ENCODE data around the gene VGLL1. TPM values are rescaled to one million over a fixed set of nuclear protein-coding genes. Genes with fewer than 3 reads are reported as not detected.

The VGLL1 gene
- total and polyA plus RNA-seq, 5 experiments from 2014 or later: not detected

DNA sequence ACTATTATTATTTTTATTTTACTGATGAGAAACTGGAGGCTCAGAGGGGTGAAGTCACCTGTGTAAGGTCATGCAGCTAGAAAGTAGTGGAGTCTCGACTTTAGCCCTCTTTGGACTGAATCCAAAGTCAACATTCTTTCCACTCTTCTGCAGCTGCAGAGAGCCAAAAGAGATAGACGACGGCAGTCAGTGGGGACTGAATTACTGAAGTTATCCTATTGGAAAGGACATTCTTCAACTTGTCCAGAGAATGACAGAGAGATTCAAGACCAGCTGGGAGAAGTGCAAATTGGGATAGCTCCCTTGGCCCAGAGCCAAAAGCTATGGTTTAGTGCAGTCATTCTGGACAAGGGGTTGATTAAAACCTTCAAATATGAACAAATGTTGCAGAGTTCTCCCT is 42.5 kb downstream of the VGLL1 start:
- no peak overlapping the region for H3K27ac Mint-ChIP-seq
- H3K4me3 Mint-ChIP-seq: no peak overlapping the region
- ATAC-seq (no peak), DNase-seq (no peak)
- POLR2A ChIA-PET: interaction anchor here (0.6 to 1.4 kb wide), 4 partner anchors 8 to 284 kb away, joined by 3 to 7 read pairs (median 4); no protein-coding TSS in a partner anchor
- H3K36me3 Mint-ChIP-seq: no peaks in the 10 kb centered on the region
- no peaks in the 10 kb centered on the region for H3K27me3 Mint-ChIP-seq
- H3K9me3 Mint-ChIP-seq: no peaks in the 10 kb centered on the region
- H3K4me1 Mint-ChIP-seq: peaks cover 4 to 14% (median 9%) of the 10 kb centered on the region in 4 donors

DNA sequence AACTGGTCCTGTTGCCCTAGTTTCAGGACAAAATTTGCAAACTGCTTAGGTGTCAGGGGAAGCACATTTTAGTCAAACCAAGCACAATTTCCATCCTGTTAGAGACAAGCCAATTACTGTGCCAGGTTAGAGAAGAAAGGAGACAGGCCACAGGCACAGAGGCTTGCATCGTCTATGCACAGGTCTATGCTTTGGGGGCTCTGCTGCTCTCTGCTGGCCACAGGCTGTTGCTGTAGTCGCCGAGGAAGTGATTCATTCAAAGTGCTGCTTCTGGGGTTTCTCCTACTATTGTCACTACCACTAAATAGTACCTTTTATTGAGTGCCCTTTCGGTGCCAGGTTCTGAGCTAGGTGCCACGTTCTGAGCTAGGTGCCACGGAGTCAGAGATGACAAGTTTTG is 45.5 kb downstream of the VGLL1 start:
- ATAC-seq: peak; percentile 100
- Mint-ChIP-seq H3K9me3 (no peaks in the 10 kb centered on the region), H3K27me3 (no peaks in the 10 kb centered on the region), H3K27ac (peak overlapping the region in 9 of 10 donors; percentile 15 to 83 (median 65)), H3K4me1 (peaks cover 4 to 8% (median 7%) of the 10 kb centered on the region in 4 donors), H3K36me3 (no peaks in the 10 kb centered on the region), H3K4me3 (no peak overlapping the region)
- DNase-seq: peak; percentile 26 to 77 (median 58)
- POLR2A ChIA-PET: interaction anchor here (1.7 kb wide), 1 partner anchor 81 kb away, joined by 5 read pairs; no protein-coding TSS in a partner anchor

DNA sequence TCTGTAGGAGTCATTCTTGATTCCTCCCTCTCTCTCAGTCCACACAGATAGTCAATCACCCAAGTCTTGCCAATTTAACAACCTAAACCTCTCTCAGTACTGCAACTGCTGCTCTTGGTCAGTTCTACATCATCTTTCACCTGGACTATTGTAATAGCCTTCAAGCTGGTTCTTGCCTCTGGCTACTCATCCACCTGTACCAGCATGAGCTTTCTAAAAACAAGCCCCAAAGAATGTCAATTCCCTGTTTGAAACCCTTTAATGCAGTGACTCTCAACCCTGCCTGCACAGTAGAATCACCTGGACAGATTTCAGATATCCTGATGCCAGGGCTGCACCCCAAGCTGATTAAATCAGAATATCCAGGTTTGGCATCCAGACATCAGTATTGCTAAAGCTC is 48.3 kb downstream of the VGLL1 start:
- POLR2A ChIA-PET: interaction anchor here (1.1 kb wide), 1 partner anchor 37 kb away, joined by 3 read pairs; no protein-coding TSS in a partner anchor
- Mint-ChIP-seq H3K4me3 (no peak overlapping the region), H3K4me1 (peaks cover 10 to 20% (median 19%) of the 10 kb centered on the region in 4 donors), H3K9me3 (no peaks in the 10 kb centered on the region), H3K27me3 (no peaks in the 10 kb centered on the region), H3K36me3 (no peaks in the 10 kb centered on the region), H3K27ac (peak overlapping the region in 2 of 10 donors; percentile 35 to 71)
- ATAC-seq: no peak
- DNase-seq: no peak

DNA sequence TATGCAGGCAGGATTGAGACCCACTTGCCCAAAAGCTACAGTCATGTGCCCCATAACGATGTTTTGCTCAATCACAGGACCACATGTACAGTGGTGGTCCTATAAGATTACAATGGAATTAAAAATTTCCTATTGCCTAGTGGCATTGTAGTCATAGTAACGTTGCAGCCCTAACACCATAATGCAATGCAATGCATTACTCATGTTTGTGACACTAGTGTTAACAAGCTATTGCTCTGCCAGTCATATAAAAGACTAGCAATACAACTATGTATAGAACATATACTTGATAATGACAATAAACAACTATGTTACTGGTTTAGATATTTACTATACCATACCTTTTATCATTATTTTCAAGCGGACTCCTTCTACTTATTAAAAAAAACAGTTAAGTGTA is 50.6 kb downstream of the VGLL1 start:
- POLR2A ChIA-PET: interaction anchor here (0.7 kb wide), 1 partner anchor 8 kb away, joined by 3 read pairs; no protein-coding TSS in a partner anchor
- Mint-ChIP-seq H3K27ac (no peak overlapping the region), H3K9me3 (no peaks in the 10 kb centered on the region), H3K4me1 (peaks cover 17 to 39% (median 37%) of the 10 kb centered on the region in 4 donors), H3K36me3 (no peaks in the 10 kb centered on the region), H3K4me3 (no peak overlapping the region), H3K27me3 (no peaks in the 10 kb centered on the region)
- DNase-seq (no peak), ATAC-seq (no peak)

DNA sequence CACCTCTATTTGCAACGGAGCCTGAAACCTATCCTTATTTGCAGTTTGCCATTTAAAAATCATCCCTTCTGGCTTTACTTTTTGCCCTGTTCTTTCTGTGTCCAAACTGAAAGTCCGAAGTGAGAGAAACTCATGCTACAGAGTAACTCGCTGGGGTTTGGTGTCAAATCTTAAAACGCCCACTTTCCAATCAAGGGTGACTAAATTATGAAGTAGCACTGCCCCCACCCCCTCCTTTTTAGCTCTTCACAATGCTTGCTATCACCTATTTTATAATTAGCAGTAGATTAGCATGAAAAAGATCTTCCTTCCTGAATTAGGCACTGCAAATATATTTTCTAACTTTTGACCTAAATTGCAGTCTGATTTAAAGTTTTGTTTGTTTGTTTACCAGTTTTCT is 52.5 kb downstream of the VGLL1 start:
- peaks cover 16 to 44% (median 40%) of the 10 kb centered on the region in 4 donors for H3K4me1 Mint-ChIP-seq
- POLR2A ChIA-PET: interaction anchor here (0.7 kb wide), 1 partner anchor 42 kb away, joined by 3 read pairs; no protein-coding TSS in a partner anchor
- no peak for ATAC-seq
- DNase-seq: no peak
- H3K36me3 Mint-ChIP-seq: no peaks in the 10 kb centered on the region
- H3K9me3 Mint-ChIP-seq: no peaks in the 10 kb centered on the region
- H3K27ac Mint-ChIP-seq: peak overlapping the region in 5 of 10 donors; percentile 81 to 96 (median 92)
- no peak overlapping the region for H3K4me3 Mint-ChIP-seq
- no peaks in the 10 kb centered on the region for H3K27me3 Mint-ChIP-seq

DNA sequence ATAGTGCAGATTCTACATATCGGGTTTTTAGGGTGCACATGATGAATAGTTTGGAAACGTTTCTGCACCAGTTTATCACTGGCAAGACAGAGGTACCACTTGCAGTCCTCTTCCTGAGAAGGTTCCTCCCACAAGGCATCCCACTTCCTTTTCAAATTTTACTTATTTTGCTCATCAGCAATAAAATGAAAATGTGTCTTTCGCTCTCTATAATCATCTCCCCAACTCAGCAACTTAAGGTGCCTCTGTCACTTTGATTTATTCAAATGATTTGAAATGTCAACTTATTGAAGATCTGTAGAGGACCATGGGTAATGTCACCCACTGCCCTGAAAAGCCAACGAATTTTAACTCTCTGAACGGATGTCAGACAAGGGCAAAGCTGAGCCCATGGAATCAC is 53.2 kb downstream of the VGLL1 start:
- Mint-ChIP-seq H3K27ac (peak overlapping the region; percentile 79 to 96 (median 91)), H3K9me3 (no peaks in the 10 kb centered on the region), H3K4me1 (peaks cover 16 to 48% (median 41%) of the 10 kb centered on the region in 4 donors), H3K36me3 (no peaks in the 10 kb centered on the region), H3K4me3 (peak overlapping the region; percentile 3 to 61 (median 42)), H3K27me3 (no peaks in the 10 kb centered on the region)
- DNase-seq: no peak
- ATAC-seq: no peak
- POLR2A ChIA-PET: interaction anchor here (1.1 kb wide), 1 partner anchor 9 kb away, joined by 3 read pairs; no protein-coding TSS in a partner anchor

DNA sequence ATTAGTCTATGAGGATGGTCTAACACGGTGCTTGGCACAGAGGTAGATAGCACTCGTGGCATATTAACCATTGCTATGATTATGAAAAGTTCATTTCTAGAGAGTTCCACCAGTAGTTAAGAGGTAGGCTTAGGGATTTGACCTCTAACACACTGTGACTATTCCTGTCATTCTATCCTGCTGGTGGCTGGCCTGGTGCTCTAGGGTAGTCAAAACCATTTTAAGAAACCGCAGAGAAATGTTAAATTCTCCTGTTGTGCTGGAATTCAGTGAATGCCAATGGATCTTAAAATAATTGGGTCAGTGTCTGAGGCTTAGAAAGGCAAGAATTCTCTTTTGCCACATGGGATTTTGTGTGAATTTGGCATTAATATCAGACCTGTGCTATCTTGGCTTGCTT is 53.9 kb downstream of the VGLL1 start:
- DNase-seq (no peak), ATAC-seq (no peak)
- Mint-ChIP-seq H3K36me3 (no peaks in the 10 kb centered on the region), H3K27me3 (no peaks in the 10 kb centered on the region), H3K4me3 (peak overlapping the region in 7 of 10 donors; percentile 48 to 78 (median 70)), H3K9me3 (no peaks in the 10 kb centered on the region), H3K4me1 (peaks cover 16 to 48% (median 41%) of the 10 kb centered on the region in 4 donors), H3K27ac (peak overlapping the region; percentile 80 to 96 (median 92))
- POLR2A ChIA-PET: interaction anchor here (0.6 to 1.1 kb wide), 4 partner anchors 10 to 537 kb away, joined by 3 to 4 read pairs (median 3); partner anchors contain the start of gene HTATSF1

DNA sequence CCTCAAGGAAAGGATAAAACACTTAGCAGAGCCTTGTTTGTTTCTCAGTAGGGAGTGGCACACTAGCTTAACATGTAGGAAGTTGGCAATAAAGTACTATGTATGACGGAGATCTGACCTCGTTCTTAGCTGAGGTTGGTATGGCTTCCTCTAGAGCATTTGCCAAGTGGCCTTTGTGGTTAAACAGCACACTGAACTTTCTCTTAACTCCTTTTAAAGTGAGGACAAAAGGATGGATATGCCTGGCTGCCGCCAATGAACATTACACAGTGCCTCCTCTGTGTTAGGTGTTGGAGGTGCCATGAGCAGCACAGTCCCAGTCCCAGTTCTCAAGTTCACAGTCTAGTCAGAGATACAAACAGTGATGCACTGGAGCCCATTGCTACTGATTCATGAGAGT is 54.4 kb downstream of the VGLL1 start:
- H3K4me1 Mint-ChIP-seq: peaks cover 16 to 48% (median 41%) of the 10 kb centered on the region in 4 donors
- no peaks in the 10 kb centered on the region for H3K9me3 Mint-ChIP-seq
- peak overlapping the region; percentile 80 to 96 (median 92) for H3K27ac Mint-ChIP-seq
- ATAC-seq (peak; percentile 91 to 94), DNase-seq (peak in 8 of 10 donors; percentile 11 to 78 (median 60))
- no peaks in the 10 kb centered on the region for H3K27me3 Mint-ChIP-seq
- H3K36me3 Mint-ChIP-seq: no peaks in the 10 kb centered on the region
- POLR2A ChIA-PET: interaction anchor here (0.6 to 1.1 kb wide), 4 partner anchors 11 to 537 kb away, joined by 3 to 4 read pairs (median 3); partner anchors contain the start of gene HTATSF1
- H3K4me3 Mint-ChIP-seq: peak overlapping the region in 9 of 10 donors; percentile 20 to 78 (median 66)

DNA sequence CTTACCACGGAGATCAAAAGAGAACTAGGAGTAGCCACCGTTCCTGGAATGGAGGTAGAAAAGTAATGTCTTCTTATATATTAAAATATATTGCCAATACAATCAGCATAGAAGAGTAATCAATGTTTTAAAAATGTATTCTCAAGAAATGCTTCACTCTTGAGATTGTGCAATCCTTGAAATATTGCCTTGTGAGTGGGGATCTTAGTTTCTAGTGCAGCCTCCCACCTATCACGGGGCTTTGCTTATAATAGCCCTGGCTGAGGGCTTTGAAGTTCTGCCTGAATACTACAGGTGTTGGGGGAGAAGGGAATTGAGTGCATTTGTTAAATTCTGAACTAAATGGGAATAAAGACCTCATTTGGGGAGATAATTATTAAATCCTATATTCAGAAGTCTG is 55.5 kb downstream of the VGLL1 start:
- H3K27me3 Mint-ChIP-seq: no peaks in the 10 kb centered on the region
- H3K27ac Mint-ChIP-seq: peak overlapping the region; percentile 80 to 97 (median 90)
- DNase-seq (no peak), ATAC-seq (no peak)
- no peaks in the 10 kb centered on the region for H3K36me3 Mint-ChIP-seq
- H3K9me3 Mint-ChIP-seq: no peaks in the 10 kb centered on the region
- POLR2A ChIA-PET: no interaction called here
- H3K4me3 Mint-ChIP-seq: peak overlapping the region in 7 of 10 donors; percentile 24 to 73 (median 45)
- peaks cover 16 to 48% (median 41%) of the 10 kb centered on the region in 4 donors for H3K4me1 Mint-ChIP-seq

DNA sequence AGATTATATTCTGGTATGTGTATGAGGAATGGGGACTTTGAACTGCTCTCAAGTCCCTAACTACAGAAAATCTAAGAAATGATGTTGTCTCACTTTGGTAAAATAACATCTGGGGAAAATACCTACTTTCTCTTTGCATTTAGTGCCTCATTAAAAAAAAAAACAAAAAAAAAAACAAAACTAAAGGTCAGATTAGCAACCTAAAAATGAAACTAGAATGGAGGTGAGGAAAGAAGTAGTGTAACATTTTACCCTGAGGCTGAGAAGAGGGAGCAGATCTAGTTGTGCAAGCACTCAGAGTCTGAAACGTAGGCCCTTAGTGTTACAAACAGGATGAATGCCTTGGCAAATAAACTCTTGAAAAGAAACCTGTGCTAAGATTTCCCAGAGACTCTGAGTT is 56.0 kb downstream of the VGLL1 start:
- H3K9me3 Mint-ChIP-seq: no peaks in the 10 kb centered on the region
- DNase-seq: peak in 2 of 10 donors; percentile 8 to 17
- H3K4me3 Mint-ChIP-seq: peak overlapping the region in 8 of 10 donors; percentile 37 to 73 (median 64)
- H3K27ac Mint-ChIP-seq: peak overlapping the region; percentile 71 to 97 (median 89)
- peak; percentile 9 to 46 for ATAC-seq
- H3K27me3 Mint-ChIP-seq: no peaks in the 10 kb centered on the region
- H3K4me1 Mint-ChIP-seq: peaks cover 16 to 48% (median 41%) of the 10 kb centered on the region in 4 donors
- POLR2A ChIA-PET: no interaction called here
- no peaks in the 10 kb centered on the region for H3K36me3 Mint-ChIP-seq

DNA sequence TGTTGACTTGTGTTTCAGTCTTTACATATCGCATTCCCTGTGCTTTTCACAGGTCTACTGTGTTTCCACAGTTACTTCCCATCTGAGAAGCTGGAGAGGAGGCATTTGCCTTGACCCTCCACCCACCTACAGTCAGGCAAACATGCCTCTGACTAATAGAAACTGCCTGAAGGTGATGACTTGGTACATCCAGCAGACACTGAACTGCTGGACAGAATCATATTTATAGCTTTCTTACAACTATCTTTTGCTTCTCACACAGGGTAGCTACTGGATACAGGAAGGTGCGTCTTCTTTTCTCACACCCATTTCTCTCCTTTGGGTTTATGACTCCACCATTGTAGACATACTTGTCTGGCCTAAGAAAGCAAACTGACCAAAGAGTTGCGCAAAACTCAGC is 58.0 kb downstream of the VGLL1 start:
- Mint-ChIP-seq H3K9me3 (no peaks in the 10 kb centered on the region), H3K27ac (peak overlapping the region in 2 of 10 donors; percentile 26 to 49), H3K4me1 (peaks cover 10 to 37% (median 33%) of the 10 kb centered on the region in 4 donors), H3K27me3 (no peaks in the 10 kb centered on the region), H3K36me3 (no peaks in the 10 kb centered on the region), H3K4me3 (no peak overlapping the region)
- ATAC-seq (no peak), DNase-seq (no peak)
- POLR2A ChIA-PET: no interaction called here

DNA sequence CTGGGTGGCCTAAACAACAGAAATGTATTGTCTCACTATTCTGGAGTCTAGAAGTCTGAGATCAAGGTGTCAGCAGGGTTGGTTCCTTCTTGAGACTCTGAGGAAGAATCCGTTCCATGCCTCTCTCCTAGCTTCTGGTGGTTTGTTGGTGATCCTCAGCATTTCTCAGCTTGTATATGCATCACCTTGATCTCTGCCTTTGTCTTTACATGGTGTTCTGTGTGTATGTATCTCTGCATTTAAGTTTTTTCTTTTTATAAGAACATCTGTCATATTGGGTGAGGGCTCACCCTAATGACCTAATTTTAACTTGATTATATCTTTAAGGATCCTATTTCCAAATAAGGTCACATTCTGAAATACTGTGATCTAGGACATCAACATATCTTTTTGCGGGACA is 65.3 kb downstream of the VGLL1 start:
- Mint-ChIP-seq H3K36me3 (no peaks in the 10 kb centered on the region), H3K27ac (no peak overlapping the region), H3K4me3 (no peak overlapping the region), H3K9me3 (no peaks in the 10 kb centered on the region), H3K4me1 (peaks cover 0 to 6% (median 1%) of the 10 kb centered on the region in 4 donors), H3K27me3 (no peaks in the 10 kb centered on the region)
- POLR2A ChIA-PET: no interaction called here
- no peak for DNase-seq
- no peak for ATAC-seq

DNA sequence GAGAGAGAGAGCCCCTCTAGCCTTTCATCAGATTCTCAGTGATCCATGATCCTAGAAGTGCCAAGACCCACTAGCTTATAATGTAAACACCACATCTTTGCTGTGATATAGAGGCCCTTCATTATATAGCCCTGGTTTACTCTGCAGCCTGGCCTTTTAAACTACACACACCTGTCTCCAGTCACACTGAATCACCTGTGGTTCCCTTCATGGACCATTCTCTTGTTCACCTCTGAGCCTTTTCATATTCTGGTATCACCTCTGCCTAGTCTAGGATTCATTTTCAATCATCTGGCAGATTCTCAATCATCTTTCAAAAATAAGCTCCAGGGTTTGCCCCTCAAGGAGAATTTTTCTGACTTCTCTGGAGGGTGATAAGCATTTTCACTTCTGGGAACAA is 65.9 kb downstream of the VGLL1 start:
- DNase-seq: no peak
- POLR2A ChIA-PET: interaction anchor here (1.5 kb wide), 1 partner anchor 11 kb away, joined by 3 read pairs; no protein-coding TSS in a partner anchor
- ATAC-seq: no peak
- Mint-ChIP-seq H3K27me3 (no peaks in the 10 kb centered on the region), H3K27ac (no peak overlapping the region), H3K9me3 (no peaks in the 10 kb centered on the region), H3K4me1 (peaks cover 0 to 6% (median 1%) of the 10 kb centered on the region in 4 donors), H3K36me3 (no peaks in the 10 kb centered on the region), H3K4me3 (no peak overlapping the region)

Measured in naive thymus-derived CD8-positive, alpha-beta T cell (primary cell).